ENCODE measurements around the gene CHD3.

GRCh38 chr17:7843536-7844291 lies 44.9 kb upstream of the CHD3 start:
- peak in 1 of 2 donors; percentile 64 for TF ChIP-seq POLR2A (IDR thresholded peaks at IDR 0.05)
- no peak for TF ChIP-seq CTCF (IDR thresholded peaks at IDR 0.05)

Data from thyroid gland (tissue), 4 donors.